A549 (cell line): ENCODE data around the gene DOCK9.

ENCODE experiments used
- HDAC2 ChIP-seq: fragments of 200-600 bp; sonication (generic); IDR thresholded peaks from 2 replicates; pipeline ENCODE4 v1.6.1; 2016
- JUNB ChIP-seq: fragments of >200 bp; sonication (Bioruptor Twin); formaldehyde crosslinking; IDR thresholded peaks from 2 replicates; pipeline ENCODE4 v1.6.1; 2016
- POLR2A ChIP-seq: IDR thresholded peaks from 2 replicates; pipeline ENCODE4 v1.6.1; 2012; ENCODE audit warnings: mild to moderate bottlenecking, low read length
- REST ChIP-seq: fragments of 200-600 bp; sonication (generic); IDR thresholded peaks from 2 replicates; pipeline ENCODE4 v1.6.1; 2016; ENCODE audit warnings: antibody characterized with exemption, mild to moderate bottlenecking, moderate library complexity
- RNF2 ChIP-seq: fragments of 200-600 bp; sonication (generic); IDR thresholded peaks from 2 replicates; pipeline ENCODE4 v1.6.1; 2016; ENCODE audit warnings: low read depth, mild to moderate bottlenecking, antibody characterized with exemption, moderate library complexity, borderline replicate concordance
- ZFP36 ChIP-seq: fragments of 450-650 bp; IDR thresholded peaks from 2 replicates; pipeline ENCODE4 v1.6.1; 2014; ENCODE audit warnings: borderline replicate concordance; ENCODE audit not compliant: partially characterized antibody
- TF ChIP-seq, protein P1 (sequence below): fragments of >200 bp; sonication (Bioruptor Twin); formaldehyde crosslinking; IDR thresholded peaks from 3 replicates; pipeline ENCODE4 v1.5.1; 2016
- TF ChIP-seq, protein P2 (sequence below): IDR thresholded peaks from 2 replicates; pipeline ENCODE4 v1.6.1; 2012

DNA sequence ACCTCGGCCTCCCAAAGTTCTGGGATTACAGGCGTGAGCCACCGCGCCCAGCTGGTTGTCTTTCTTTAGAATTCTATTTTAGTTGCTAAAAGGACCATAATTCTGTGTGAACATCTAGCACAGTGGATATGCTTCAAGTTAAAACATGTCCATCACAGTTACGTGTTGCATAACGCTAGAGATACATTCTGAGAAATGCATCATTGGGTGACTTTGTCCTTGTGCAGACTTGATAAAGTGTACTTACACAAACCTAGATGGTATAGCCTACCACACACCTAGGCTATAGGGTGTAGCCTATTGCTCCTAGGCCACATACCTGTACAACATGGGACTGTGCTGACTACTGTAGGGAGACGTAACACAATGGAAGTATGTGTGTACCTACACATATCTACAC lies 35.4 kb downstream of the DOCK9 start:
- TF ChIP-seq JUNB = no peak
- no peak for TF ChIP-seq HDAC2
- TF ChIP-seq ZFP36 = no peak
- TF ChIP-seq, protein P1, sequence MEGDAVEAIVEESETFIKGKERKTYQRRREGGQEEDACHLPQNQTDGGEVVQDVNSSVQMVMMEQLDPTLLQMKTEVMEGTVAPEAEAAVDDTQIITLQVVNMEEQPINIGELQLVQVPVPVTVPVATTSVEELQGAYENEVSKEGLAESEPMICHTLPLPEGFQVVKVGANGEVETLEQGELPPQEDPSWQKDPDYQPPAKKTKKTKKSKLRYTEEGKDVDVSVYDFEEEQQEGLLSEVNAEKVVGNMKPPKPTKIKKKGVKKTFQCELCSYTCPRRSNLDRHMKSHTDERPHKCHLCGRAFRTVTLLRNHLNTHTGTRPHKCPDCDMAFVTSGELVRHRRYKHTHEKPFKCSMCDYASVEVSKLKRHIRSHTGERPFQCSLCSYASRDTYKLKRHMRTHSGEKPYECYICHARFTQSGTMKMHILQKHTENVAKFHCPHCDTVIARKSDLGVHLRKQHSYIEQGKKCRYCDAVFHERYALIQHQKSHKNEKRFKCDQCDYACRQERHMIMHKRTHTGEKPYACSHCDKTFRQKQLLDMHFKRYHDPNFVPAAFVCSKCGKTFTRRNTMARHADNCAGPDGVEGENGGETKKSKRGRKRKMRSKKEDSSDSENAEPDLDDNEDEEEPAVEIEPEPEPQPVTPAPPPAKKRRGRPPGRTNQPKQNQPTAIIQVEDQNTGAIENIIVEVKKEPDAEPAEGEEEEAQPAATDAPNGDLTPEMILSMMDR = no peak
- no peak for TF ChIP-seq REST
- TF ChIP-seq, protein P2, sequence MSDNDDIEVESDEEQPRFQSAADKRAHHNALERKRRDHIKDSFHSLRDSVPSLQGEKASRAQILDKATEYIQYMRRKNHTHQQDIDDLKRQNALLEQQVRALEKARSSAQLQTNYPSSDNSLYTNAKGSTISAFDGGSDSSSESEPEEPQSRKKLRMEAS = no peak
- no peak for TF ChIP-seq POLR2A
- no peak for TF ChIP-seq RNF2
